HEK293T (cell line): ENCODE results near the gene HS3ST3B1.

Experiments
- CTCF ChIA-PET: fragments of 350-600 bp; formaldehyde crosslinking; extraction: SDS; loops from one replicate; lab custom pipeline; 2021; ENCODE audit warnings: antibody characterized with exemption, inconsistent platforms; lab: Yijun Ruan, JAX
- POLR2A ChIA-PET: fragments of 350-600 bp; formaldehyde crosslinking; extraction: SDS; loops from one replicate; lab custom pipeline; 2020; ENCODE audit warnings: antibody characterized with exemption, inconsistent platforms; lab: Yijun Ruan, JAX
- DNase-seq: peaks from one replicate; pipeline ENCODE4 v3.0.0; 2012; ENCODE audit warnings: mixed read lengths; ENCODE audit errors: extremely low spot score
- ARNT ChIP-seq: fragments of 450-650 bp; IDR thresholded peaks from 2 replicates; pipeline ENCODE4 v1.6.1; 2017; ENCODE audit warnings: mild to moderate bottlenecking
- BHLHE40 ChIP-seq: fragments of 450-650 bp; IDR thresholded peaks from 2 replicates; pipeline ENCODE4 v1.6.1; 2016; ENCODE audit warnings: mild to moderate bottlenecking, moderate library complexity, borderline replicate concordance
- CTBP1 ChIP-seq: fragments of 450-650 bp; IDR thresholded peaks from 2 replicates; pipeline ENCODE4 v1.6.1; 2016; ENCODE audit warnings: borderline replicate concordance
- ELF4 ChIP-seq: fragments of 450-650 bp; IDR thresholded peaks from 2 replicates; pipeline ENCODE4 v1.6.1; 2017; ENCODE audit warnings: antibody characterized with exemption
- FOXA1 ChIP-seq: fragments of 450-650 bp; IDR thresholded peaks from 2 replicates; pipeline ENCODE4 v1.6.1; 2016; ENCODE audit warnings: mild to moderate bottlenecking
- FOXK2 ChIP-seq: fragments of 450-650 bp; IDR thresholded peaks from 2 replicates; pipeline ENCODE4 v1.6.1; 2016; ENCODE audit warnings: mild to moderate bottlenecking
- FOXM1 ChIP-seq: fragments of 450-650 bp; IDR thresholded peaks from 2 replicates; pipeline ENCODE4 v1.6.1; 2017; ENCODE audit warnings: mild to moderate bottlenecking, borderline replicate concordance
- HDGF ChIP-seq: fragments of 450-650 bp; IDR thresholded peaks from 2 replicates; pipeline ENCODE4 v1.6.1; 2017; ENCODE audit warnings: antibody characterized with exemption, borderline replicate concordance
- L3MBTL2 ChIP-seq: fragments of 450-650 bp; conservative IDR thresholded peaks from 2 replicates; pipeline ENCODE4 v1.6.1; 2016; ENCODE audit warnings: mild to moderate bottlenecking
- LEF1 ChIP-seq: fragments of 450-650 bp; IDR thresholded peaks from 2 replicates; pipeline ENCODE4 v1.6.1; 2017; ENCODE audit warnings: mild to moderate bottlenecking, borderline replicate concordance
- NFRKB ChIP-seq: fragments of 450-650 bp; IDR thresholded peaks from 2 replicates; pipeline ENCODE4 v1.6.1; 2016; ENCODE audit warnings: mild to moderate bottlenecking, moderate library complexity
- PKNOX1 ChIP-seq: fragments of 450-650 bp; IDR thresholded peaks from 2 replicates; pipeline ENCODE4 v1.6.1; 2016
- SP1 ChIP-seq: fragments of 450-650 bp; IDR thresholded peaks from 2 replicates; pipeline ENCODE4 v1.6.1; 2017
- SUZ12 ChIP-seq: fragments of 450-650 bp; IDR thresholded peaks from 2 replicates; pipeline ENCODE4 v1.6.1; 2016; ENCODE audit warnings: mild to moderate bottlenecking
- TARDBP ChIP-seq: fragments of 450-650 bp; IDR thresholded peaks from 2 replicates; pipeline ENCODE4 v1.6.1; 2016
- ZNF384 ChIP-seq: fragments of 450-650 bp; IDR thresholded peaks from 2 replicates; pipeline ENCODE4 v1.6.1; 2016

HS3ST3B1 gene

GRCh38 chr17:14308965-14309879, 8.3 kb downstream of the HS3ST3B1 start:
- CTCF ChIA-PET, result interaction anchor here (1.1 to 1.3 kb wide), 2 partner anchors 10 to 12 kb away, joined by 3 read pairs; no protein-coding TSS in a partner anchor
- POLR2A ChIA-PET, result interaction anchor here (0.7 to 1.7 kb wide), 9 partner anchors 9 to 1291 kb away, joined by 3 to 16 read pairs (median 6); partner anchors contain the start of genes ELAC2 and HS3ST3B1
- peak; percentile 61 for TF ChIP-seq FOXM1
- peak; percentile 89 for TF ChIP-seq L3MBTL2
- no peak for TF ChIP-seq BHLHE40
- DNase-seq, result peak; percentile 94

GRCh38 chr17:14310101-14310500, 9.2 kb downstream of the HS3ST3B1 start:
- POLR2A ChIA-PET, result interaction anchor here (1.2 to 1.7 kb wide), 3 partner anchors 8 to 1292 kb away, joined by 4 to 7 read pairs (median 7); partner anchors contain the start of gene ELAC2
- no peak for DNase-seq
- CTCF ChIA-PET, result no interaction called here
- TF ChIP-seq FOXA1, result no peak
- no peak for TF ChIP-seq TARDBP
- no peak for TF ChIP-seq LEF1
- TF ChIP-seq PKNOX1, result no peak

- ChIA-PET POLR2A (no interaction called here), CTCF (no interaction called here)
- TF ChIP-seq L3MBTL2 (no peak), FOXA1 (no peak), HDGF (no peak), SUZ12 (no peak), CTBP1 (no peak), PKNOX1 (no peak), ARNT (no peak), BHLHE40 (no peak), FOXK2 (no peak), NFRKB (no peak), LEF1 (no peak), SP1 (no peak), FOXM1 (no peak), ELF4 (no peak), ZNF384 (no peak), TARDBP (no peak)
- no peak for DNase-seq
Measured at GRCh38 chr17:14310605-14311004, 9.7 kb downstream of the HS3ST3B1 start.

GRCh38 chr17:14311186-14311705, 10.4 kb downstream of the HS3ST3B1 start:
- CTCF ChIA-PET, result no interaction called here
- POLR2A ChIA-PET, result no interaction called here
- TF ChIP-seq ZNF384 (no peak), HDGF (no peak), FOXA1 (no peak), NFRKB (no peak), SUZ12 (no peak), TARDBP (no peak), PKNOX1 (no peak), FOXM1 (no peak), L3MBTL2 (no peak), SP1 (no peak), CTBP1 (no peak)
- DNase-seq, result no peak

GRCh38 chr17:14311981-14312380, 11.1 kb downstream of the HS3ST3B1 start:
- POLR2A ChIA-PET, result no interaction called here

More at GRCh38 chr17:14311981-14312380, 11.1 kb downstream of the HS3ST3B1 start:
- DNase-seq, result no peak
- CTCF ChIA-PET, result no interaction called here
- no peak for TF ChIP-seq L3MBTL2
- no peak for TF ChIP-seq ELF4
- no peak for TF ChIP-seq ARNT
- TF ChIP-seq PKNOX1, result no peak
- no peak for TF ChIP-seq SUZ12
- TF ChIP-seq CTBP1, result no peak
- TF ChIP-seq SP1, result no peak
- no peak for TF ChIP-seq ZNF384
- no peak for TF ChIP-seq FOXM1
- TF ChIP-seq BHLHE40, result no peak
- TF ChIP-seq FOXK2, result no peak
- no peak for TF ChIP-seq LEF1
- no peak for TF ChIP-seq HDGF
- no peak for TF ChIP-seq TARDBP
- TF ChIP-seq FOXA1, result no peak
- TF ChIP-seq NFRKB, result no peak
